GM21786 (cell line): ENCODE data around the gene WDR72.
"Not testable (repeated sequence)": the region's sequence is repeated elsewhere in the genome, so short reads cannot be mapped to it uniquely, and the experiment has no call there.

Experiments used
- ATAC-seq: cut with Tn5 transposase; IDR thresholded peaks from one replicate; pipeline ENCODE4 v1.9.1; 2021; ENCODE audit not compliant: unreplicated experiment

WDR72 gene

GRCh38 chr15:53710906-53711305 lies 48.6 kb downstream of the WDR72 start:
- no peak for ATAC-seq

- no peak for ATAC-seq
Measured at GRCh38 chr15:53709821-53710220, 49.6 kb downstream of the WDR72 start.

- no peak for ATAC-seq
Measured at GRCh38 chr15:53695365-53695764, 64.1 kb downstream of the WDR72 start.

- ATAC-seq = no peak
Measured at GRCh38 chr15:53694476-53694874, 65.0 kb downstream of the WDR72 start.

GRCh38 chr15:53693729-53694475 lies 65.6 kb downstream of the WDR72 start:
- ATAC-seq = no peak

- not testable (repeated sequence) for ATAC-seq
Measured at GRCh38 chr15:53684162-53684561, 75.3 kb downstream of the WDR72 start.

- no peak for ATAC-seq
Measured at GRCh38 chr15:53681056-53681455, 78.4 kb downstream of the WDR72 start.

- no peak for ATAC-seq
Measured at GRCh38 chr15:53675832-53676231, 83.6 kb downstream of the WDR72 start.

GRCh38 chr15:53671545-53671944 lies 87.9 kb downstream of the WDR72 start:
- no peak for ATAC-seq

GRCh38 chr15:53670701-53671100 lies 88.8 kb downstream of the WDR72 start:
- no peak for ATAC-seq

GRCh38 chr15:53665930-53666329 lies 93.5 kb downstream of the WDR72 start:
- ATAC-seq = no peak

GRCh38 chr15:53658827-53659555 lies 100.5 kb downstream of the WDR72 start:
- no peak for ATAC-seq

- ATAC-seq = no peak
Measured at GRCh38 chr15:53658255-53658654, 101.2 kb downstream of the WDR72 start.

- no peak for ATAC-seq
Measured at GRCh38 chr15:53648934-53649333, 110.5 kb downstream of the WDR72 start.

- no peak for ATAC-seq
Measured at GRCh38 chr15:53644660-53645059, 114.8 kb downstream of the WDR72 start.

- no peak for ATAC-seq
Measured at GRCh38 chr15:53634517-53635106, 124.9 kb downstream of the WDR72 start.

GRCh38 chr15:53627279-53627678 lies 132.2 kb downstream of the WDR72 start:
- no peak for ATAC-seq

- ATAC-seq = no peak
Measured at GRCh38 chr15:53625962-53626845, 133.3 kb downstream of the WDR72 start.

- ATAC-seq = no peak
Measured at GRCh38 chr15:53625260-53625659, 134.2 kb downstream of the WDR72 start.

- no peak for ATAC-seq
Measured at GRCh38 chr15:53618461-53618860, 141.0 kb downstream of the WDR72 start.
